ENCODE data around the gene RASD2.

- no peak for TF ChIP-seq POLR2AphosphoS5 (IDR thresholded peaks at IDR 0.05; ENCODE audit: low read depth, low read length)
- TF ChIP-seq TAF1 (IDR thresholded peaks at IDR 0.05; ENCODE audit: borderline replicate concordance, insufficient read depth, low read length): no peak
- no peak for TF ChIP-seq REST (IDR thresholded peaks at IDR 0.05; ENCODE audit: insufficient read depth in 1 of 2, low read depth in 2 of 2, low read length in 2 of 2)
- TF ChIP-seq SIN3A (IDR thresholded peaks at IDR 0.05; ENCODE audit: borderline replicate concordance, insufficient read depth, low read length): no peak
- TF ChIP-seq FOXP2 (optimal IDR thresholded peaks at IDR 0.05; ENCODE audit: borderline replicate concordance, extremely low read depth, extremely low read length, insufficient read depth): no peak
Measured at GRCh38 chr22:35523167-35523947, 17.3 kb upstream of the RASD2 start.
